ENCODE results near the gene ERBB4. TPM values are rescaled to one million over a fixed set of nuclear protein-coding genes. Genes with fewer than 3 reads are reported as not detected.

Gene ERBB4
- total and polyA plus RNA-seq, 10 of the 15 experiments (the other 5 are each of a cell fraction or from before 2014, with no cell fraction given), result under 0.01 to 0.23 (median 0.01) TPM; not detected in 4

GRCh38 chr2:211923019-211923418 lies 615.6 kb downstream of the ERBB4 start:
- WGBS (ENCODE audit: insufficient coverage, insufficient replicate concordance, low lambda C conversion rate, missing lambda C conversion rate), result 8% methylated on average over 4 of the region's 4 CpGs
- no peaks in the 10 kb centered on the region for H3K36me3 ChIP-seq (ENCODE audit: control insufficient read depth in 2 of 2, insufficient read depth in 2 of 2, low read length in 1 of 2)
- RAD21 ChIA-PET (ENCODE audit: unreplicated experiment), result no interaction called here
- CTCF ChIA-PET, result no interaction called here
- H3K27ac ChIP-seq (ENCODE audit: control insufficient read depth, insufficient read depth), result no peak overlapping the region
- SMC1A ChIA-PET (ENCODE audit: uncharacterized antibody, unreplicated experiment), result no interaction called here
- intact Hi-C loops (cut with micrococcal nuclease; ENCODE audit: unreplicated experiment) (no loop called here), in situ Hi-C loops (cut with MboI) (no loop called here)
- ATAC-seq (no peak), FAIRE-seq (no peak), DNase-seq (ENCODE audit: low read depth, low spot score) (no peak)
- no peak overlapping the region for H3K4me3 ChIP-seq
- H3K4me2 ChIP-seq (ENCODE audit: control insufficient read depth, insufficient read depth), result no peak overlapping the region
- no peaks in the 10 kb centered on the region for H4K20me1 ChIP-seq (ENCODE audit: control insufficient read depth, insufficient read depth)
- no peaks in the 10 kb centered on the region for H3K79me2 ChIP-seq (ENCODE audit: control insufficient read depth, insufficient read depth, low read length)
- no peaks in the 10 kb centered on the region for H3K27me3 ChIP-seq (replicated peaks in 1 of 2; ENCODE audit: control insufficient read depth in 2 of 2, insufficient read depth in 2 of 2, low read length in 1 of 2)
- no TSS peak for BruUV-seq (replicated peaks)
- H3K4me1 ChIP-seq (ENCODE audit: control insufficient read depth, insufficient read depth, low read length), result no peaks in the 10 kb centered on the region
- POLR2A ChIA-PET, result no interaction called here
- H2AFZ ChIP-seq (ENCODE audit: control insufficient read depth, low read depth, low read length), result no peak overlapping the region
- no peaks in the 10 kb centered on the region for H3K9me3 ChIP-seq (replicated peaks; ENCODE audit: control insufficient read depth, insufficient read depth, low read length)
- no peak overlapping the region for H3K9ac ChIP-seq (ENCODE audit: control insufficient read depth, insufficient read depth, low read length)
- TF ChIP-seq IRF5 (IDR thresholded peaks at IDR 0.05; ENCODE audit: borderline replicate concordance), result no peak
- no peak for TF ChIP-seq BCL11A (IDR thresholded peaks at IDR 0.05; ENCODE audit: low read depth, low read length)
- no peak for TF ChIP-seq RFX5 (IDR thresholded peaks at IDR 0.05; ENCODE audit: low read depth, low read length)
- TF ChIP-seq, protein P1, sequence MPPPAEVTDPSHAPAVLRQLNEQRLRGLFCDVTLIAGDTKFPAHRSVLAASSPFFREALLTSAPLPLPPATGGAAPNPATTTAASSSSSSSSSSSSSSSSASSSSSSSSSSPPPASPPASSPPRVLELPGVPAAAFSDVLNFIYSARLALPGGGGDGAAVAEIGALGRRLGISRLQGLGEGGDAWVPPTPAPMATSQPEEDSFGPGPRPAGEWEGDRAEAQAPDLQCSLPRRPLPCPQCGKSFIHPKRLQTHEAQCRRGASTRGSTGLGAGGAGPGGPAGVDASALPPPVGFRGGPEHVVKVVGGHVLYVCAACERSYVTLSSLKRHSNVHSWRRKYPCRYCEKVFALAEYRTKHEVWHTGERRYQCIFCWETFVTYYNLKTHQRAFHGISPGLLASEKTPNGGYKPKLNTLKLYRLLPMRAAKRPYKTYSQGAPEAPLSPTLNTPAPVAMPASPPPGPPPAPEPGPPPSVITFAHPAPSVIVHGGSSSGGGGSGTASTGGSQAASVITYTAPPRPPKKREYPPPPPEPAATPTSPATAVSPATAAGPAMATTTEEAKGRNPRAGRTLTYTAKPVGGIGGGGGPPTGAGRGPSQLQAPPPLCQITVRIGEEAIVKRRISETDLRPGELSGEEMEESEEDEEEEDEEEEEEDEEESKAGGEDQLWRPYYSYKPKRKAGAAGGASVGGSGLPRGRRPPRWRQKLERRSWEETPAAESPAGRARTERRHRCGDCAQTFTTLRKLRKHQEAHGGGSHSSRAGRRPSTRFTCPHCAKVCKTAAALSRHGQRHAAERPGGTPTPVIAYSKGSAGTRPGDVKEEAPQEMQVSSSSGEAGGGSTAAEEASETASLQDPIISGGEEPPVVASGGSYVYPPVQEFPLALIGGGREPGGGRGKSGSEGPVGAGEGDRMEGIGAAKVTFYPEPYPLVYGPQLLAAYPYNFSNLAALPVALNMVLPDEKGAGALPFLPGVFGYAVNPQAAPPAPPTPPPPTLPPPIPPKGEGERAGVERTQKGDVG (CRISPR knock-in tag; IDR thresholded peaks at IDR 0.05), result no peak
- TF ChIP-seq ZNF24 (IDR thresholded peaks at IDR 0.05), result no peak
- no peak for TF ChIP-seq MTA3 (IDR thresholded peaks at IDR 0.05; ENCODE audit: borderline replicate concordance, low read length)
- no peak for TF ChIP-seq FOS (IDR thresholded peaks at IDR 0.05; ENCODE audit: borderline replicate concordance, extremely low read depth, insufficient read length)
- TF ChIP-seq MYB (IDR thresholded peaks at IDR 0.05; ENCODE audit: borderline replicate concordance, low read depth, low read length), result no peak
- TF ChIP-seq NFXL1 (IDR thresholded peaks at IDR 0.05; ENCODE audit: borderline replicate concordance), result no peak
- TF ChIP-seq, protein P2, sequence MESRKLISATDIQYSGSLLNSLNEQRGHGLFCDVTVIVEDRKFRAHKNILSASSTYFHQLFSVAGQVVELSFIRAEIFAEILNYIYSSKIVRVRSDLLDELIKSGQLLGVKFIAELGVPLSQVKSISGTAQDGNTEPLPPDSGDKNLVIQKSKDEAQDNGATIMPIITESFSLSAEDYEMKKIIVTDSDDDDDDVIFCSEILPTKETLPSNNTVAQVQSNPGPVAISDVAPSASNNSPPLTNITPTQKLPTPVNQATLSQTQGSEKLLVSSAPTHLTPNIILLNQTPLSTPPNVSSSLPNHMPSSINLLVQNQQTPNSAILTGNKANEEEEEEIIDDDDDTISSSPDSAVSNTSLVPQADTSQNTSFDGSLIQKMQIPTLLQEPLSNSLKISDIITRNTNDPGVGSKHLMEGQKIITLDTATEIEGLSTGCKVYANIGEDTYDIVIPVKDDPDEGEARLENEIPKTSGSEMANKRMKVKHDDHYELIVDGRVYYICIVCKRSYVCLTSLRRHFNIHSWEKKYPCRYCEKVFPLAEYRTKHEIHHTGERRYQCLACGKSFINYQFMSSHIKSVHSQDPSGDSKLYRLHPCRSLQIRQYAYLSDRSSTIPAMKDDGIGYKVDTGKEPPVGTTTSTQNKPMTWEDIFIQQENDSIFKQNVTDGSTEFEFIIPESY (IDR thresholded peaks at IDR 0.05), result no peak
- no peak for TF ChIP-seq HCFC1 (IDR thresholded peaks at IDR 0.05; ENCODE audit: low read length)
- no peak for TF ChIP-seq KDM1A (IDR thresholded peaks at IDR 0.05; ENCODE audit: borderline replicate concordance)
- TF ChIP-seq, protein P3, sequence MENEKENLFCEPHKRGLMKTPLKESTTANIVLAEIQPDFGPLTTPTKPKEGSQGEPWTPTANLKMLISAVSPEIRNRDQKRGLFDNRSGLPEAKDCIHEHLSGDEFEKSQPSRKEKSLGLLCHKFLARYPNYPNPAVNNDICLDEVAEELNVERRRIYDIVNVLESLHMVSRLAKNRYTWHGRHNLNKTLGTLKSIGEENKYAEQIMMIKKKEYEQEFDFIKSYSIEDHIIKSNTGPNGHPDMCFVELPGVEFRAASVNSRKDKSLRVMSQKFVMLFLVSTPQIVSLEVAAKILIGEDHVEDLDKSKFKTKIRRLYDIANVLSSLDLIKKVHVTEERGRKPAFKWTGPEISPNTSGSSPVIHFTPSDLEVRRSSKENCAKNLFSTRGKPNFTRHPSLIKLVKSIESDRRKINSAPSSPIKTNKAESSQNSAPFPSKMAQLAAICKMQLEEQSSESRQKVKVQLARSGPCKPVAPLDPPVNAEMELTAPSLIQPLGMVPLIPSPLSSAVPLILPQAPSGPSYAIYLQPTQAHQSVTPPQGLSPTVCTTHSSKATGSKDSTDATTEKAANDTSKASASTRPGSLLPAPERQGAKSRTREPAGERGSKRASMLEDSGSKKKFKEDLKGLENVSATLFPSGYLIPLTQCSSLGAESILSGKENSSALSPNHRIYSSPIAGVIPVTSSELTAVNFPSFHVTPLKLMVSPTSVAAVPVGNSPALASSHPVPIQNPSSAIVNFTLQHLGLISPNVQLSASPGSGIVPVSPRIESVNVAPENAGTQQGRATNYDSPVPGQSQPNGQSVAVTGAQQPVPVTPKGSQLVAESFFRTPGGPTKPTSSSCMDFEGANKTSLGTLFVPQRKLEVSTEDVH (IDR thresholded peaks at IDR 0.05; ENCODE audit: low read depth, partially characterized antibody), result no peak
- TF ChIP-seq RCOR1 (conservative IDR thresholded peaks at IDR 0.05; ENCODE audit: low read depth, low read length), result no peak
- TF ChIP-seq DPF2 (IDR thresholded peaks at IDR 0.05), result no peak
- TF ChIP-seq NFYB (IDR thresholded peaks at IDR 0.05; ENCODE audit: insufficient read depth, low read depth, low read length), result no peak
- TF ChIP-seq POU2F2 (IDR thresholded peaks at IDR 0.05; ENCODE audit: borderline replicate concordance, low read depth, low read length), result no peak
